ENCODE results near the gene SLC37A2.
A peak's percentile ranks its signal among the peaks of the same experiment; 100 is the strongest.

SLC37A2 gene

DNA sequence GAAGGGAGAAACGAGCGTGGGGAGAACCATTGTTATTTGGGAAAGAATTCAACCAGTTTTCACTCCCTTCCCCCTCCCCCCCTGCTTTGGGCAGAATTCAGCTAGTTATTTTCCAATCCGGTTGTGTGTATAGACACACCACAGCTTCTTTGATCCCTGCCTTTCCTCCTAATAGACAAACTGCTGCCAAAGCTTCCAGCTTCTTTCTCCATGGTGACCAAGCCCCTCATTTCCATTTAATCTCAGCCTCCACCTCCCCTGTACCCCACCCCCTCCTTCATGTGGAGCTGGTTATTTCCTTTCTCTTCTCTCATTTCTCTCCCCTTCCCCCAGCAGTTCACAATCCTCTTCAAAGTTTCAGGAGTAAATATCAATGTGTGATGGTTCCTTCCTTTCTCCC is 76.7 kb downstream of the SLC37A2 start:
- Histone ChIP-seq H3K4me1 (ENCODE audit: control insufficient read depth in 2 of 2, insufficient read depth in 1 of 2, low read depth in 1 of 2, low read length in 2 of 2) (peaks cover 22 to 44% of the 10 kb centered on the region in 2 donors), H2BK5ac (ENCODE audit: low read length) (no peak overlapping the region), H3K18ac (ENCODE audit: low read length) (no peak overlapping the region), H3K9ac (ENCODE audit: low read depth, low read length, poor library complexity) (no peak overlapping the region), H3K27me3 (ENCODE audit: control insufficient read depth in 3 of 3, insufficient read depth in 3 of 3, low read depth in 1 of 3, low read length in 3 of 3) (no peaks in the 10 kb centered on the region), H3K9me3 (replicated peaks in 1 of 2; ENCODE audit: control insufficient read depth in 2 of 2, insufficient read depth in 1 of 2, low read depth in 1 of 2, low read length in 2 of 2) (no peaks in the 10 kb centered on the region), H3K36me3 (replicated peaks in 1 of 2; ENCODE audit: control insufficient read depth in 2 of 2, insufficient read depth in 2 of 2, low read length in 2 of 2) (no peaks in the 10 kb centered on the region), H2BK15ac (ENCODE audit: low read length) (no peak overlapping the region), H3K4ac (ENCODE audit: low read length) (no peak overlapping the region), H2AFZ (ENCODE audit: low read length) (peak overlapping the region; percentile 80), H3K27ac (replicated peaks; ENCODE audit: low read length) (no peak overlapping the region), H2BK120ac (ENCODE audit: low read depth, low read length) (no peak overlapping the region), H3K4me2 (ENCODE audit: insufficient read depth, low read length, poor library complexity, severe bottlenecking) (no peak overlapping the region), H4K8ac (ENCODE audit: low read depth, low read length) (no peak overlapping the region), H3K79me1 (ENCODE audit: low read depth, low read length) (no peaks in the 10 kb centered on the region), H3K23ac (ENCODE audit: low read depth, low read length, poor library complexity) (no peak overlapping the region), H2AK5ac (ENCODE audit: low read depth, low read length) (no peak overlapping the region), H2BK12ac (ENCODE audit: low read length) (no peak overlapping the region), H3K14ac (ENCODE audit: low read length) (no peak overlapping the region), H4K91ac (ENCODE audit: low read depth, low read length, poor library complexity) (no peak overlapping the region), H3K4me3 (ENCODE audit: low read length in 2 of 2) (no peak overlapping the region)
- no peak for DNase-seq (ENCODE audit: low spot score)
- no CpG with 5 or more reads among the region's 3 CpGs for WGBS, 2 donors (ENCODE audit: extremely low coverage in 2 of 2, insufficient read length in 2 of 2, insufficient replicate concordance in 1 of 2)
